ENCODE measurements around the gene MYEF2.

DNA sequence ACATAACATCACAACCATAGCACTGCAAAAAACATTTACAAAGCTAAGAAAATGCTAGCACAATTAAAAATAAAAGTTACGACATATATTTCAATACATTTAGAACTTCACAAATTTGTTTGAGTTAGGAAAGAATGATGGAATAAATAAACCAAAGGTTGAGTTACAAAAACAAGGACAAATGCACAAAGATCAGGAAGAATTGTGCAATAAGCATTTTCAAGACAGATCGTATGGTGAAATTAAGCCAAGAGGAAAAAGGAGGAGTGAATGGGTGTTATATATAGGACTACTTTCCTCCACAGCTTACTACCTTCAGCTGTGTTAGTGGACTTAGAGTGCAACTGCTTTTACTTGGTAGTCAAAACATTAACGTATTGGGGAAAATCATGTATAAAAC is 7.4 kb upstream of the MYEF2 start:
- TF ChIP-seq CTCF (IDR thresholded peaks at IDR 0.05; ENCODE audit: insufficient read depth, low read depth, low read length) (no peak), EZH2 (IDR thresholded peaks at IDR 0.05; ENCODE audit: insufficient read depth, low read length) (no peak)

Measured in astrocyte (in vitro differentiated cells and primary cell).